HepG2 (cell line): Measurements from ENCODE around the gene XPR1. TPM values are rescaled to one million over a fixed set of nuclear protein-coding genes. Genes with fewer than 3 reads are reported as not detected.

Experiments used
- ATAC-seq: fragments of 200-7000 bp; cut with Tn5 transposase; 3 replicates; pipeline ENCODE4 v1.9.1; 2020; ENCODE audit warnings: mild to moderate bottlenecking, moderate library complexity
- BruUV-seq: library from RNA; stranded (reverse); fragments of 400-500 nt; replicated peaks from 2 replicates; lab custom pipeline; 2021; lab: Mats Ljungman, UMichigan
- CTCF ChIA-PET: fragments of 300-600 bp; formaldehyde crosslinking; extraction: SDS; loops from one replicate; lab custom pipeline; 2021; ENCODE audit warnings: low total read pairs, inconsistent platforms, low intra/inter-chr PET ratio; lab: Yijun Ruan, JAX
- POLR2A ChIA-PET: fragments of 350-600 bp; sonication (Branson Sonifier 250); formaldehyde crosslinking; loops from one replicate; lab custom pipeline; 2020; ENCODE audit warnings: antibody characterized with exemption, inconsistent platforms; lab: Yijun Ruan, JAX
- DNase-seq: peaks from one replicate; pipeline ENCODE4 v3.0.0-alpha.2; 2015; ENCODE audit warnings: low spot score
- FAIRE-seq: peaks from 3 replicates; lab custom pipeline; 2011; peaks lifted over from hg19 to GRCh38; lab: Jason Lieb, UNC
- H2AFZ ChIP-seq: one replicate; pipeline ENCODE4 v1.6.1; 2011; ENCODE audit warnings: low read length, inconsistent platforms
- H3K27ac ChIP-seq: fragments of 300-600 bp; 3 replicates; pipeline ENCODE4 v1.8.0; 2011; ENCODE audit warnings: mixed run types, mild to moderate bottlenecking, mixed read lengths, low read length, inconsistent platforms; ENCODE audit not compliant: insufficient read depth; ENCODE audit errors: extremely low read length
- H3K27me3 ChIP-seq, 2 experiments: fragments of 200-600 bp in 1 of 2; 2 replicates in 1 of 2; 3 replicates in 1 of 2; pipeline versions ENCODE4 v1.6.0 to v1.8.0; 2011; ENCODE audit warnings: low read length in 2 of 2, mild to moderate bottlenecking in 2 of 2, moderate library complexity in 2 of 2, inconsistent platforms in 1 of 2; ENCODE audit not compliant: insufficient read depth in 2 of 2, control insufficient read depth in 1 of 2
- H3K36me3 ChIP-seq, 2 experiments: fragments of 200-600 bp in 1 of 2; replicated peaks in 1 of 2; 2 replicates in 1 of 2; 3 replicates in 1 of 2; pipeline versions ENCODE4 v1.5.1 to v1.8.0; 2011; ENCODE audit warnings: low read length in 2 of 2, inconsistent platforms in 1 of 2; ENCODE audit not compliant: insufficient read depth in 2 of 2, control insufficient read depth in 1 of 2
- H3K4me1 ChIP-seq: 2 replicates; pipeline ENCODE4 v1.5.1; 2012; ENCODE audit warnings: low read length, inconsistent platforms; ENCODE audit not compliant: insufficient read depth
- H3K4me2 ChIP-seq: 2 replicates; pipeline ENCODE4 v1.6.0; 2011; ENCODE audit warnings: low read depth, low read length, inconsistent platforms
- H3K4me3 ChIP-seq, 3 experiments: fragments of 200-600 bp in 1 of 3; sonication (generic), shearing (Covaris generic) in 1 of 3; replicated peaks in 1 of 3; 2 replicates each; pipeline ENCODE4 v1.5.1; 2011 to 2016; ENCODE audit warnings: low read length in 3 of 3, inconsistent platforms in 2 of 3, low read depth in 2 of 3, mild to moderate bottlenecking in 2 of 3, control low read depth in 1 of 3, mixed read lengths in 1 of 3; ENCODE audit not compliant: insufficient read depth in 1 of 3
- H3K79me2 ChIP-seq: one replicate; pipeline ENCODE4 v1.6.1; 2011; ENCODE audit warnings: low read length, inconsistent platforms; ENCODE audit not compliant: insufficient read depth
- H3K9ac ChIP-seq: 2 replicates; pipeline ENCODE4 v1.6.0; 2011; ENCODE audit warnings: mild to moderate bottlenecking, low read depth, low read length, inconsistent platforms; ENCODE audit not compliant: insufficient read depth
- H3K9me3 ChIP-seq: 2 replicates; pipeline ENCODE4 v1.5.1; 2012; ENCODE audit warnings: mild to moderate bottlenecking, low read length
- H4K20me1 ChIP-seq: 2 replicates; pipeline ENCODE4 v1.6.0; 2011; ENCODE audit warnings: inconsistent platforms, mild to moderate bottlenecking, low read length, moderate library complexity; ENCODE audit not compliant: insufficient read depth
- ASH2L ChIP-seq: fragments of 300-600, 200-600 bp; sonication (generic); IDR thresholded peaks from 2 replicates; pipeline ENCODE4 v1.7.0; 2017; ENCODE audit warnings: low read depth, mild to moderate bottlenecking, moderate library complexity, mixed read lengths, low read length; ENCODE audit not compliant: insufficient read length
- CBFB ChIP-seq: sonication (generic); formaldehyde crosslinking; IDR thresholded peaks from 2 replicates; pipeline ENCODE4 v1.4.0; 2020; ENCODE audit warnings: missing genetic modification reagents
- KLF11 ChIP-seq: IDR thresholded peaks from 2 replicates; pipeline ENCODE4 v1.6.1; 2016; ENCODE audit warnings: missing compliant biosample characterization
- PAX8 ChIP-seq: sonication (generic); formaldehyde crosslinking; IDR thresholded peaks from 2 replicates; pipeline ENCODE4 v1.8.0; 2022; ENCODE audit warnings: mild to moderate bottlenecking, missing genetic modification reagents, borderline replicate concordance
- RBM39 ChIP-seq: fragments of 200-400 bp; formaldehyde crosslinking; IDR thresholded peaks from one replicate; pipeline ENCODE4 v1.6.1; 2018; ENCODE audit warnings: antibody characterized with exemption, mild to moderate bottlenecking, low read depth, low read length; ENCODE audit not compliant: poor library complexity, severe bottlenecking
- TRIM24 ChIP-seq: sonication (generic); formaldehyde crosslinking; IDR thresholded peaks from 2 replicates; pipeline ENCODE4 v1.8.0; 2022; ENCODE audit warnings: mild to moderate bottlenecking, missing genetic modification reagents
- ZBTB3 ChIP-seq: sonication (generic); formaldehyde crosslinking; IDR thresholded peaks from 2 replicates; pipeline ENCODE4 v1.4.0; 2020; ENCODE audit warnings: low read depth, mild to moderate bottlenecking, moderate library complexity, missing genetic modification reagents, borderline replicate concordance
- ZFY ChIP-seq: sonication (generic); formaldehyde crosslinking; IDR thresholded peaks from 2 replicates; pipeline ENCODE4 v1.4.0; 2020; ENCODE audit warnings: missing genetic modification reagents
- WGBS: methylation state at CpG from one replicate; pipeline ENCODE4 v1.1.6; 2017; ENCODE audit warnings: low lambda C conversion rate; 5-methylcytosine and 5-hydroxymethylcytosine counted together
- in situ Hi-C: cut with HindIII; loops from 2 replicates; pipeline ENCODE4 v1.10.0; 2017; ENCODE audit warnings: low pct_unique_long_range_greater_than_20kb; ENCODE audit not compliant: extremely low pct_ligation_motif_present
- intact Hi-C: fragments of 100-400 bp; cut with micrococcal nuclease; formaldehyde crosslinking; loops from one replicate; pipeline ENCODE4 v1.10.0; 2022; ENCODE audit not compliant: unreplicated experiment
- polyA plus RNA-seq, 8 experiments: library from polyadenylated mRNA; depleted of rRNA in 3 of 8; stranded (reverse) in 7 of 8; unstranded in 1 of 8; fragments of >200 nt; fragmentation: Illumina TruSeq in 4 of 8; extraction: Trizol in 4 of 8; gene quantifications; 2 replicates each; pipeline versions ENCODE4 v1.2.1 to v1.2.3, GENCODE V29; 2011 to 2016; ENCODE audit warnings: low read depth in 4 of 8, missing spikeins in 1 of 8, mixed read lengths in 1 of 8; ENCODE audit not compliant: insufficient read depth in 1 of 8
- total RNA-seq, 5 experiments: library from RNA; depleted of rRNA; stranded (reverse); fragments of >200 nt; fragmentation: Illumina TruSeq; extraction: Trizol; gene quantifications; 2 replicates each; pipeline ENCODE4 v1.2.3, GENCODE V29; 2016; ENCODE audit warnings: low read depth in 1 of 5
- TF ChIP-seq, protein P1 (sequence below): sonication (generic); formaldehyde crosslinking; IDR thresholded peaks from 2 replicates; pipeline ENCODE4 v1.4.0; 2020; ENCODE audit warnings: missing genetic modification reagents, borderline replicate concordance
- TF ChIP-seq, protein P2 (sequence below): sonication (generic); formaldehyde crosslinking; IDR thresholded peaks from one replicate; pipeline ENCODE4 v1.5.1; 2020; ENCODE audit warnings: mild to moderate bottlenecking, missing genetic modification reagents; ENCODE audit errors: not compliant biosample characterization
- TF ChIP-seq, protein P3 (sequence below): sonication (generic); formaldehyde crosslinking; IDR thresholded peaks from 2 replicates; pipeline ENCODE4 v1.4.0; 2020; ENCODE audit warnings: missing genetic modification reagents

Gene XPR1
- total and polyA plus RNA-seq, 2 of the 13 experiments (the other 11 are each of a cell fraction or from before 2014, with no cell fraction given): 22.3 to 23.6 TPM

DNA sequence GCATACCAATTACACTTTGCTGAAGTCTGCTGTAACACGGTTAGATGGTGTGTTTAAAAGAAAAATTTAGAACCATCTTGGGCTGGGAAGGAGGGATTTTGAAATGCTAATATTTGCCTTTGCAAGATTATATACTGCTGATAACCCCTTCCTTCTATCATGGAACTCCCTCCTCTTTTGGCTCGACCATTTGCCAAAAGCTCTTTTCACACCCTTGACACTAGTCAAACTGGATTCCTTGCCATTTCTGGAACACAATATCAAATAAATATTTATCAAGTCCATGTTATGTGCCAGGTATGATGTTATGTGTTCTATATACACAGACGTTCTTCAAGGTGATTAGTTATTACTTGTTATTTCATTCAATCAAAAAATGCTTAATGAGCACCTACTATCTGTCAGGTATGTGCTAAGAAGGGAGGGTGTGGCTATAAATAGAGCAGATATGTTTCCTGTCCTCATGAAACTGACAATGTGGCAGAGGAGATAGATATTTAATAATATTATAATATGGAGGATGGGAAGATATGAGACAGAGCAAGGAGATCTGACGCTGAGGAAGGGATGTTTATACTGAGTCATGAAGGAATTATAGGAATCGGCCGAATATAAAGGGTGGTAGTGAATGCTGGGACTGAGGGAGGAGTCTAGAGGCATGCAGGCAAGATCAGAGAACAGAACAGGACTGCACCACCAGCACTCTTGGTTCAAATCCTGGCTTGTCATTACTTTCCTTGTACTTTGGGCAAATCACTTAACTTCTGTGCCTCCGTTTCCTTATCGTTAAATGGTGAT, 16.1 kb upstream of the XPR1 start:
- intact Hi-C loops: no loop called here
- Histone ChIP-seq H3K9ac (no peak overlapping the region), H3K4me2 (no peak overlapping the region)
- TF ChIP-seq, protein P1, sequence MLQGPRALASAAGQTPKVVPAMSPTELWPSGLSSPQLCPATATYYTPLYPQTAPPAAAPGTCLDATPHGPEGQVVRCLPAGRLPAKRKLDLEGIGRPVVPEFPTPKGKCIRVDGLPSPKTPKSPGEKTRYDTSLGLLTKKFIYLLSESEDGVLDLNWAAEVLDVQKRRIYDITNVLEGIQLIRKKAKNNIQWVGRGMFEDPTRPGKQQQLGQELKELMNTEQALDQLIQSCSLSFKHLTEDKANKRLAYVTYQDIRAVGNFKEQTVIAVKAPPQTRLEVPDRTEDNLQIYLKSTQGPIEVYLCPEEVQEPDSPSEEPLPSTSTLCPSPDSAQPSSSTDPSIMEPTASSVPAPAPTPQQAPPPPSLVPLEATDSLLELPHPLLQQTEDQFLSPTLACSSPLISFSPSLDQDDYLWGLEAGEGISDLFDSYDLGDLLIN (CRISPR knock-in tag): no peak
- TF ChIP-seq PAX8 (CRISPR knock-in tag) (no peak), TRIM24 (CRISPR knock-in tag) (no peak), KLF11 (CRISPR knock-in tag) (no peak), ZFY (no peak), ASH2L (no peak), ZBTB3 (CRISPR knock-in tag) (no peak), RBM39 (no peak), CBFB (CRISPR knock-in tag) (no peak)
- TF ChIP-seq, protein P2, sequence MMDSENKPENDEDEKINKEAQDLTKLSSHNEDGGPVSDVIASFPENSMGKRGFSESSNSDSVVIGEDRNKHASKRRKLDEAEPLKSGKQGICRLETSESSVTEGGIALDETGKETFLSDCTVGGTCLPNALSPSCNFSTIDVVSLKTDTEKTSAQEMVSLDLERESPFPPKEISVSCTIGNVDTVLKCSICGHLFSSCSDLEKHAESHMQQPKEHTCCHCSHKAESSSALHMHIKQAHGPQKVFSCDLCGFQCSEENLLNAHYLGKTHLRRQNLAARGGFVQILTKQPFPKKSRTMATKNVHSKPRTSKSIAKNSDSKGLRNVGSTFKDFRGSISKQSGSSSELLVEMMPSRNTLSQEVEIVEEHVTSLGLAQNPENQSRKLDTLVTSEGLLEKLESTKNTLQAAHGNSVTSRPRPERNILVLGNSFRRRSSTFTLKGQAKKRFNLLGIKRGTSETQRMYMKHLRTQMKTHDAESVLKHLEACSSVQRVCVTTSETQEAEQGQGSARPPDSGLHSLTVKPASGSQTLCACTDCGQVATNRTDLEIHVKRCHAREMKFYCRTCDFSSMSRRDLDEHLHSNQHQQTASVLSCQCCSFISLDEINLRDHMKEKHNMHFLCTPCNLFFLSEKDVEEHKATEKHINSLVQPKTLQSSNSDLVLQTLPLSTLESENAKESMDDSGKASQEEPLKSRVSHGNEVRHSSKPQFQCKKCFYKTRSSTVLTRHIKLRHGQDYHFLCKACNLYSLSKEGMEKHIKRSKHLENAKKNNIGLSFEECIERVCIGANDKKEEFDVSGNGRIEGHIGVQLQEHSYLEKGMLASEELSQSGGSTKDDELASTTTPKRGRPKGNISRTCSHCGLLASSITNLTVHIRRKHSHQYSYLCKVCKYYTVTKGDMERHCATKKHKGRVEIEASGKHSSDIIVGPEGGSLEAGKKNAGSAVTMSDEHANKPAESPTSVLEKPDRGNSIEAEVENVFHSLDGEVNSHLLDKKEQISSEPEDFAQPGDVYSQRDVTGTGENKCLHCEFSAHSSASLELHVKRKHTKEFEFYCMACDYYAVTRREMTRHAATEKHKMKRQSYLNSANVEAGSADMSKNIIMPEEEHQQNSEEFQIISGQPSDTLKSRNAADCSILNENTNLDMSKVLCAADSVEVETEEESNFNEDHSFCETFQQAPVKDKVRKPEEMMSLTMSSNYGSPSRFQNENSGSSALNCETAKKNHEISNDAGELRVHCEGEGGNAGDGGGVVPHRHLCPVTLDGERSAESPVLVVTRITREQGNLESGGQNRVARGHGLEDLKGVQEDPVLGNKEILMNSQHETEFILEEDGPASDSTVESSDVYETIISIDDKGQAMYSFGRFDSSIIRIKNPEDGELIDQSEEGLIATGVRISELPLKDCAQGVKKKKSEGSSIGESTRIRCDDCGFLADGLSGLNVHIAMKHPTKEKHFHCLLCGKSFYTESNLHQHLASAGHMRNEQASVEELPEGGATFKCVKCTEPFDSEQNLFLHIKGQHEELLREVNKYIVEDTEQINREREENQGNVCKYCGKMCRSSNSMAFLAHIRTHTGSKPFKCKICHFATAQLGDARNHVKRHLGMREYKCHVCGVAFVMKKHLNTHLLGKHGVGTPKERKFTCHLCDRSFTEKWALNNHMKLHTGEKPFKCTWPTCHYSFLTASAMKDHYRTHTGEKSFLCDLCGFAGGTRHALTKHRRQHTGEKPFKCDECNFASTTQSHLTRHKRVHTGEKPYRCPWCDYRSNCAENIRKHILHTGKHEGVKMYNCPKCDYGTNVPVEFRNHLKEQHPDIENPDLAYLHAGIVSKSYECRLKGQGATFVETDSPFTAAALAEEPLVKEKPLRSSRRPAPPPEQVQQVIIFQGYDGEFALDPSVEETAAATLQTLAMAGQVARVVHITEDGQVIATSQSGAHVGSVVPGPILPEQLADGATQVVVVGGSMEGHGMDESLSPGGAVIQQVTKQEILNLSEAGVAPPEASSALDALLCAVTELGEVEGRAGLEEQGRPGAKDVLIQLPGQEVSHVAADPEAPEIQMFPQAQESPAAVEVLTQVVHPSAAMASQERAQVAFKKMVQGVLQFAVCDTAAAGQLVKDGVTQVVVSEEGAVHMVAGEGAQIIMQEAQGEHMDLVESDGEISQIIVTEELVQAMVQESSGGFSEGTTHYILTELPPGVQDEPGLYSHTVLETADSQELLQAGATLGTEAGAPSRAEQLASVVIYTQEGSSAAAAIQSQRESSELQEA (CRISPR knock-in tag): no peak
- TF ChIP-seq, protein P3, sequence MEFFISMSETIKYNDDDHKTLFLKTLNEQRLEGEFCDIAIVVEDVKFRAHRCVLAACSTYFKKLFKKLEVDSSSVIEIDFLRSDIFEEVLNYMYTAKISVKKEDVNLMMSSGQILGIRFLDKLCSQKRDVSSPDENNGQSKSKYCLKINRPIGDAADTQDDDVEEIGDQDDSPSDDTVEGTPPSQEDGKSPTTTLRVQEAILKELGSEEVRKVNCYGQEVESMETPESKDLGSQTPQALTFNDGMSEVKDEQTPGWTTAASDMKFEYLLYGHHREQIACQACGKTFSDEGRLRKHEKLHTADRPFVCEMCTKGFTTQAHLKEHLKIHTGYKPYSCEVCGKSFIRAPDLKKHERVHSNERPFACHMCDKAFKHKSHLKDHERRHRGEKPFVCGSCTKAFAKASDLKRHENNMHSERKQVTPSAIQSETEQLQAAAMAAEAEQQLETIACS (CRISPR knock-in tag): no peak

More for the DNA sequence above, 16.1 kb upstream of the XPR1 start:
- WGBS: 34% methylated on average over 8 of the region's 8 CpGs
- no peak overlapping the region for H2AFZ ChIP-seq
- no peak overlapping the region for H3K4me3 ChIP-seq
- CTCF ChIA-PET: no interaction called here
- BruUV-seq: no TSS peak
- no peaks in the 10 kb centered on the region for H3K9me3 ChIP-seq
- H3K27me3 ChIP-seq: peaks cover 0 to 4% of the 10 kb centered on the region in 2 experiments; a peak in 2 of 5 replicates
- POLR2A ChIA-PET: no interaction called here
- no peaks in the 10 kb centered on the region for H3K79me2 ChIP-seq
- no peaks in the 10 kb centered on the region for H4K20me1 ChIP-seq
- no peak overlapping the region for H3K27ac ChIP-seq
- ATAC-seq (no peak), FAIRE-seq (no peak), DNase-seq (no peak)
- no peaks in the 10 kb centered on the region for H3K36me3 ChIP-seq
- H3K4me1 ChIP-seq: no peaks in the 10 kb centered on the region
- in situ Hi-C loops: no loop called here
